Muscle layer of duodenum (tissue), 2 donors: ENCODE data around the gene SELENOT.
"Not testable (repeated sequence)": the region's sequence is repeated elsewhere in the genome, so short reads cannot be mapped to it uniquely, and the experiment has no call there.

Source experiments
- H3K27ac ChIP-seq: one replicate; pipeline ENCODE4 v1.7.0; 2013; ENCODE audit warnings: mild to moderate bottlenecking, low read length
- H3K27me3 ChIP-seq: one replicate; pipeline ENCODE4 v1.7.0; 2013; ENCODE audit warnings: low read depth, mild to moderate bottlenecking, control low read depth, low read length
- H3K36me3 ChIP-seq, 2 donors: one replicate each; pipeline ENCODE4 v1.7.0; 2013; ENCODE audit warnings: low read length in 2 of 2, control low read depth in 1 of 2, mild to moderate bottlenecking in 1 of 2; ENCODE audit not compliant: insufficient read depth in 2 of 2, control insufficient read depth in 1 of 2
- H3K4me1 ChIP-seq, 2 donors: one replicate each; pipeline ENCODE4 v1.7.0; 2013; ENCODE audit warnings: low read length in 2 of 2, mild to moderate bottlenecking in 2 of 2, control low read depth in 1 of 2, moderate library complexity in 1 of 2; ENCODE audit not compliant: insufficient read depth in 2 of 2, control insufficient read depth in 1 of 2
- H3K4me3 ChIP-seq, 2 donors: one replicate each; pipeline ENCODE4 v1.7.0; 2013; ENCODE audit warnings: low read length in 2 of 2, low read depth in 1 of 2, mild to moderate bottlenecking in 1 of 2
- H3K9me3 ChIP-seq, 2 donors: one replicate each; pipeline ENCODE4 v1.7.0; 2013; ENCODE audit warnings: low read length in 2 of 2, control low read depth in 1 of 2, mild to moderate bottlenecking in 1 of 2; ENCODE audit not compliant: control insufficient read depth in 1 of 2
- donor health status: healthy.

SELENOT gene

GRCh38 chr3:150589759-150590158, 13.4 kb upstream of the SELENOT start:
- Histone ChIP-seq H3K27me3 (no peaks in the 10 kb centered on the region), H3K4me1 (no peaks in the 10 kb centered on the region), H3K36me3 (peaks cover 0 to 11% of the 10 kb centered on the region in 2 donors), H3K27ac (no peak overlapping the region), H3K9me3 (no peaks in the 10 kb centered on the region), H3K4me3 (no peak overlapping the region)

- H3K9me3 ChIP-seq = no peaks in the 10 kb centered on the region
- H3K27ac ChIP-seq = no peak overlapping the region
- H3K27me3 ChIP-seq = no peaks in the 10 kb centered on the region
- H3K36me3 ChIP-seq = no peaks in the 10 kb centered on the region
- no peak overlapping the region for H3K4me3 ChIP-seq
- H3K4me1 ChIP-seq = no peaks in the 10 kb centered on the region
These were observed 9.0 kb upstream of the SELENOT start for GRCh38 chr3:150594150-150594549.

GRCh38 chr3:150597646-150598045, 5.5 kb upstream of the SELENOT start:
- no peaks in the 10 kb centered on the region for H3K9me3 ChIP-seq
- H3K27me3 ChIP-seq = no peaks in the 10 kb centered on the region
- no peak overlapping the region for H3K27ac ChIP-seq
- no peak overlapping the region for H3K4me3 ChIP-seq
- H3K36me3 ChIP-seq = no peaks in the 10 kb centered on the region
- no peaks in the 10 kb centered on the region for H3K4me1 ChIP-seq

GRCh38 chr3:150599611-150600297, 3.4 kb upstream of the SELENOT start:
- Histone ChIP-seq H3K9me3 (no peaks in the 10 kb centered on the region), H3K36me3 (no peaks in the 10 kb centered on the region), H3K27ac (no peak overlapping the region)

GRCh38 chr3:150600647-150601530, 2.2 kb upstream of the SELENOT start:
- not testable (repeated sequence) for H3K36me3 ChIP-seq, H3K27me3 ChIP-seq, H3K9me3 ChIP-seq, H3K27ac ChIP-seq, H3K4me3 ChIP-seq
- peaks cover 4 to 13% of the 10 kb centered on the region in 2 donors for H3K4me1 ChIP-seq

More at GRCh38 chr3:150599611-150600297, 3.4 kb upstream of the SELENOT start:
- Histone ChIP-seq H3K4me3 (no peak overlapping the region), H3K4me1 (peaks cover 0 to 2% of the 10 kb centered on the region in 2 donors), H3K27me3 (no peaks in the 10 kb centered on the region)

- peak overlapping the region; percentile 86 to 92 for H3K4me3 ChIP-seq
- no peaks in the 10 kb centered on the region for H3K9me3 ChIP-seq
- peaks cover 4 to 27% of the 10 kb centered on the region in 2 donors for H3K4me1 ChIP-seq
- no peaks in the 10 kb centered on the region for H3K27me3 ChIP-seq
- peak overlapping the region; percentile 94 for H3K27ac ChIP-seq
- H3K36me3 ChIP-seq = no peaks in the 10 kb centered on the region
These were observed 532 bp upstream of the SELENOT start for GRCh38 chr3:150602426-150603152.

- H3K9me3 ChIP-seq = no peaks in the 10 kb centered on the region
- H3K27me3 ChIP-seq = no peaks in the 10 kb centered on the region
- no peaks in the 10 kb centered on the region for H3K36me3 ChIP-seq
- H3K4me3 ChIP-seq = peak overlapping the region; percentile 86 to 92
- peaks cover 4 to 34% of the 10 kb centered on the region in 2 donors for H3K4me1 ChIP-seq
- H3K27ac ChIP-seq = peak overlapping the region; percentile 94
These were observed 829 bp downstream of the SELENOT start for GRCh38 chr3:150603980-150604319.

GRCh38 chr3:150605998-150606641, 3.0 kb downstream of the SELENOT start:
- Histone ChIP-seq H3K27ac (no peak overlapping the region), H3K4me1 (peaks cover 4 to 46% of the 10 kb centered on the region in 2 donors), H3K9me3 (no peaks in the 10 kb centered on the region), H3K4me3 (no peak overlapping the region), H3K36me3 (no peaks in the 10 kb centered on the region), H3K27me3 (no peaks in the 10 kb centered on the region)

GRCh38 chr3:150607267-150608065, 4.3 kb downstream of the SELENOT start:
- Histone ChIP-seq H3K27me3 (no peaks in the 10 kb centered on the region), H3K36me3 (peaks cover 2 to 6% of the 10 kb centered on the region in 2 donors), H3K4me3 (no peak overlapping the region), H3K9me3 (no peaks in the 10 kb centered on the region), H3K27ac (no peak overlapping the region), H3K4me1 (peaks cover 4 to 46% of the 10 kb centered on the region in 2 donors)

GRCh38 chr3:150609988-150610387, 6.9 kb downstream of the SELENOT start:
- peaks cover 3 to 47% of the 10 kb centered on the region in 2 donors for H3K4me1 ChIP-seq
- H3K9me3 ChIP-seq = no peaks in the 10 kb centered on the region
- H3K27me3 ChIP-seq = no peaks in the 10 kb centered on the region
- H3K4me3 ChIP-seq = no peak overlapping the region
- H3K27ac ChIP-seq = no peak overlapping the region
- H3K36me3 ChIP-seq = peaks cover 5 to 6% of the 10 kb centered on the region in 2 donors
